ENCODE data around the gene MAIP1.

DNA sequence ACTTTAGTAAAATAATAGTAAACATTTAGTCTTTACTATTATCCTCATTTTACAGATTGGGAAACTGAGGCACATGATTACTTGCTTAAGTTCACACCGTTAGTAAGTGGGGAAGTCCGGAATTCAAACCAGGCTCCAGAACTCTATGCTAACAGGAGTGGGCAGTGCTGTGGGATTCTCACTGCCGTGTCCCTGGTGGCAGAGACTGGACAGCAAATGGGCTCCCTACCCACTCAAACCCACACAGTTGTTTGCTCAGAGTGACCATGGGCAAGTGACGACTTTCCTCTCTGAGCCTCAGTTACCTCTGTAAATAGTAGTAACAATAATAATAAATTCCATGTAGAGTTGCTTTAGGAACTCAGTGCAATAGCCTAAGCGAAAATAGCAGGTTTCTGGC is 24.0 kb downstream of the MAIP1 start:
- TF ChIP-seq, protein P1, sequence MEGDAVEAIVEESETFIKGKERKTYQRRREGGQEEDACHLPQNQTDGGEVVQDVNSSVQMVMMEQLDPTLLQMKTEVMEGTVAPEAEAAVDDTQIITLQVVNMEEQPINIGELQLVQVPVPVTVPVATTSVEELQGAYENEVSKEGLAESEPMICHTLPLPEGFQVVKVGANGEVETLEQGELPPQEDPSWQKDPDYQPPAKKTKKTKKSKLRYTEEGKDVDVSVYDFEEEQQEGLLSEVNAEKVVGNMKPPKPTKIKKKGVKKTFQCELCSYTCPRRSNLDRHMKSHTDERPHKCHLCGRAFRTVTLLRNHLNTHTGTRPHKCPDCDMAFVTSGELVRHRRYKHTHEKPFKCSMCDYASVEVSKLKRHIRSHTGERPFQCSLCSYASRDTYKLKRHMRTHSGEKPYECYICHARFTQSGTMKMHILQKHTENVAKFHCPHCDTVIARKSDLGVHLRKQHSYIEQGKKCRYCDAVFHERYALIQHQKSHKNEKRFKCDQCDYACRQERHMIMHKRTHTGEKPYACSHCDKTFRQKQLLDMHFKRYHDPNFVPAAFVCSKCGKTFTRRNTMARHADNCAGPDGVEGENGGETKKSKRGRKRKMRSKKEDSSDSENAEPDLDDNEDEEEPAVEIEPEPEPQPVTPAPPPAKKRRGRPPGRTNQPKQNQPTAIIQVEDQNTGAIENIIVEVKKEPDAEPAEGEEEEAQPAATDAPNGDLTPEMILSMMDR (conservative IDR thresholded peaks at IDR 0.05 in 1 of 2, IDR thresholded peaks at IDR 0.05 in 1 of 2; ENCODE audit: low read depth in 1 of 2, low read length in 2 of 2): no peak
- TF ChIP-seq EZH2 (IDR thresholded peaks at IDR 0.05; ENCODE audit: low read length, missing control alignments): no peak

All from fibroblast of lung (primary cell).